Colonic mucosa (tissue), 4 donors: ENCODE results near the gene MGAT2. TPM values are rescaled to one million over a fixed set of nuclear protein-coding genes. Genes with fewer than 3 reads are reported as not detected.

Experiments
- DNase-seq: peaks from one replicate; pipeline ENCODE4 v3.0.0-alpha.2; 2020
- H3K27ac ChIP-seq: fragments of 200-600 bp; one replicate; pipeline ENCODE4 v1.8.0; 2021
- H3K27me3 ChIP-seq: fragments of 200-600 bp; one replicate; pipeline ENCODE4 v1.8.0; 2021
- H3K36me3 ChIP-seq: fragments of 200-600 bp; one replicate; pipeline ENCODE4 v1.8.0; 2021
- H3K4me1 ChIP-seq: fragments of 200-600 bp; one replicate; pipeline ENCODE4 v1.8.0; 2021; ENCODE audit warnings: mild to moderate bottlenecking
- H3K4me3 ChIP-seq: fragments of 200-600 bp; one replicate; pipeline ENCODE4 v1.8.0; 2021
- H3K9ac ChIP-seq, 2 donors: one replicate each; pipeline ENCODE4 v1.7.0; 2013; ENCODE audit warnings: control low read depth in 2 of 2, low read depth in 2 of 2, low read length in 2 of 2
- H3K9me3 ChIP-seq: fragments of 200-600 bp; one replicate; pipeline ENCODE4 v1.8.0; 2021
- intact Hi-C: fragments of 100-400 bp; cut with DNase I; formaldehyde crosslinking; loops from one replicate; pipeline ENCODE4 v1.14.1; 2022
- total RNA-seq, 2 donors: library from RNA; stranded (reverse); fragmentation: NEBNext Ultra II Directional in 1 of 2; extraction: Animal tissue kit (Norgen Biotek cat#: 25700) in 1 of 2; gene quantifications; one replicate each; pipeline ENCODE4 v1.2.1, GENCODE V29; 2021
- TF ChIP-seq, protein P1 (sequence below): fragments of 200-600 bp; IDR thresholded peaks from one replicate; pipeline ENCODE4 v1.8.0; 2022; ENCODE audit warnings: antibody characterized with exemption, mild to moderate bottlenecking
- donor health status: healthy.
- donor health status: DM: no; HTN: no; CAD: no.
- donor health status: DM: no; HTN: no; CAD: no.

MGAT2 gene
- total RNA-seq, 2 donors from 2014 or later: 44.9 to 47.3 TPM

GRCh38 chr14:49585803-49586672, 34.6 kb upstream of the MGAT2 start, which contains the start of gene RPS29:
TSS of gene RPS29 (minus strand) at chr14:49586380. CDS start at chr14:49586346, 34 bp downstream.
- TF ChIP-seq, protein P1, sequence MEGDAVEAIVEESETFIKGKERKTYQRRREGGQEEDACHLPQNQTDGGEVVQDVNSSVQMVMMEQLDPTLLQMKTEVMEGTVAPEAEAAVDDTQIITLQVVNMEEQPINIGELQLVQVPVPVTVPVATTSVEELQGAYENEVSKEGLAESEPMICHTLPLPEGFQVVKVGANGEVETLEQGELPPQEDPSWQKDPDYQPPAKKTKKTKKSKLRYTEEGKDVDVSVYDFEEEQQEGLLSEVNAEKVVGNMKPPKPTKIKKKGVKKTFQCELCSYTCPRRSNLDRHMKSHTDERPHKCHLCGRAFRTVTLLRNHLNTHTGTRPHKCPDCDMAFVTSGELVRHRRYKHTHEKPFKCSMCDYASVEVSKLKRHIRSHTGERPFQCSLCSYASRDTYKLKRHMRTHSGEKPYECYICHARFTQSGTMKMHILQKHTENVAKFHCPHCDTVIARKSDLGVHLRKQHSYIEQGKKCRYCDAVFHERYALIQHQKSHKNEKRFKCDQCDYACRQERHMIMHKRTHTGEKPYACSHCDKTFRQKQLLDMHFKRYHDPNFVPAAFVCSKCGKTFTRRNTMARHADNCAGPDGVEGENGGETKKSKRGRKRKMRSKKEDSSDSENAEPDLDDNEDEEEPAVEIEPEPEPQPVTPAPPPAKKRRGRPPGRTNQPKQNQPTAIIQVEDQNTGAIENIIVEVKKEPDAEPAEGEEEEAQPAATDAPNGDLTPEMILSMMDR: no peak
- Histone ChIP-seq H3K36me3 (no peaks in the 10 kb centered on the region), H3K27ac (peak within 1 kb of the TSS; percentile 88), H3K27me3 (no peaks in the 10 kb centered on the region), H3K9me3 (no peaks in the 10 kb centered on the region), H3K4me3 (peak within 1 kb of the TSS; percentile 66), H3K9ac (peak within 1 kb of the TSS; percentile 74 to 89), H3K4me1 (no peaks in the 10 kb centered on the region)
- intact Hi-C loops: loop anchor here (5.0 kb wide), 1 partner anchor 36 kb away; the partner anchor contains the start of genes MGAT2 and RPL36AL
- DNase-seq: peak; percentile 98

GRCh38 chr14:49586673-49587460, 33.7 kb upstream of the MGAT2 start:
- no peaks in the 10 kb centered on the region for H3K27me3 ChIP-seq
- intact Hi-C loops: loop anchor here (5.0 kb wide), 1 partner anchor 35 kb away; the partner anchor contains the start of genes MGAT2 and RPL36AL
- DNase-seq: peak; percentile 40
- H3K9me3 ChIP-seq: no peaks in the 10 kb centered on the region
- peak overlapping the region in 1 of 2 donors; percentile 3 for H3K9ac ChIP-seq
- no peaks in the 10 kb centered on the region for H3K4me1 ChIP-seq
- TF ChIP-seq, protein P1: peak; percentile 80
- no peaks in the 10 kb centered on the region for H3K36me3 ChIP-seq
- peak overlapping the region; percentile 88 for H3K27ac ChIP-seq
- H3K4me3 ChIP-seq: no peak overlapping the region

GRCh38 chr14:49589387-49589786, 31.2 kb upstream of the MGAT2 start:
- TF ChIP-seq, protein P1: no peak
- H3K27me3 ChIP-seq: no peaks in the 10 kb centered on the region
- H3K9me3 ChIP-seq: no peaks in the 10 kb centered on the region
- DNase-seq: no peak
- intact Hi-C loops: loop anchor here (5.0 kb wide), 1 partner anchor 33 kb away; the partner anchor contains the start of genes MGAT2 and RPL36AL
- H3K4me1 ChIP-seq: no peaks in the 10 kb centered on the region
- H3K9ac ChIP-seq: no peak overlapping the region
- H3K27ac ChIP-seq: no peak overlapping the region
- no peak overlapping the region for H3K4me3 ChIP-seq
- H3K36me3 ChIP-seq: no peaks in the 10 kb centered on the region

DNA sequence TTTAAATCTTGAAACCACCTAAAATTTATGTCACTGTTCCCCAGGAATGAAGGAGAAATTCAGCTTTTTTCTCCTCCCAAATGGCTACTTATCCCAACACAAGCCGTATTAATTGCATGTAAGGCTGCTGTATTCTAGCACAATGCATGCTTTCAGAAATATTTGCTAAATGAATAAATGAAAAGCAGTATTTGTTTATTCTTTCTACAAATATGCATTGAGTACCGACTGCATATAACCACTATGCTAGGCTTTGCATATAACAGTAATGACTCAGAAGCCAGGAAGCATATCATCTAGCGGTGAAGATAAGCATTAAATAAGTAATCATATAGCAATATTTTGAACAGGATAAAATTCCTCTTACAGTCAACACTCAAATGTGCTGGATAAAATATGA, 27.6 kb upstream of the MGAT2 start:
- no peaks in the 10 kb centered on the region for H3K9me3 ChIP-seq
- intact Hi-C loops: no loop called here
- TF ChIP-seq, protein P1: no peak
- no peaks in the 10 kb centered on the region for H3K4me1 ChIP-seq
- no peaks in the 10 kb centered on the region for H3K36me3 ChIP-seq
- H3K27ac ChIP-seq: no peak overlapping the region
- H3K9ac ChIP-seq: no peak overlapping the region
- DNase-seq: no peak
- no peak overlapping the region for H3K4me3 ChIP-seq
- no peaks in the 10 kb centered on the region for H3K27me3 ChIP-seq

- H3K4me1 ChIP-seq: no peaks in the 10 kb centered on the region
- TF ChIP-seq, protein P1: no peak
- H3K9me3 ChIP-seq: no peaks in the 10 kb centered on the region
- DNase-seq: peak; percentile 81
- H3K27ac ChIP-seq: peak overlapping the region; percentile 97
- no peaks in the 10 kb centered on the region for H3K27me3 ChIP-seq
- no peaks in the 10 kb centered on the region for H3K36me3 ChIP-seq
- intact Hi-C loops: no loop called here
- H3K9ac ChIP-seq: peak overlapping the region in 1 of 2 donors; percentile 73
- no peak overlapping the region for H3K4me3 ChIP-seq
Measured at GRCh38 chr14:49594347-49595091, 26.1 kb upstream of the MGAT2 start.
